HG02840 (cell line): ENCODE measurements around the gene SCTR.
A peak's percentile ranks its signal among the peaks of the same experiment; 100 is the strongest.

ENCODE experiments used
- ATAC-seq: cut with Tn5 transposase; IDR thresholded peaks from one replicate; pipeline ENCODE4 v1.9.1; 2021; ENCODE audit warnings: mild to moderate bottlenecking, moderate library complexity, moderate number of reproducible peaks; ENCODE audit not compliant: unreplicated experiment, low FRiP score

Gene SCTR

DNA sequence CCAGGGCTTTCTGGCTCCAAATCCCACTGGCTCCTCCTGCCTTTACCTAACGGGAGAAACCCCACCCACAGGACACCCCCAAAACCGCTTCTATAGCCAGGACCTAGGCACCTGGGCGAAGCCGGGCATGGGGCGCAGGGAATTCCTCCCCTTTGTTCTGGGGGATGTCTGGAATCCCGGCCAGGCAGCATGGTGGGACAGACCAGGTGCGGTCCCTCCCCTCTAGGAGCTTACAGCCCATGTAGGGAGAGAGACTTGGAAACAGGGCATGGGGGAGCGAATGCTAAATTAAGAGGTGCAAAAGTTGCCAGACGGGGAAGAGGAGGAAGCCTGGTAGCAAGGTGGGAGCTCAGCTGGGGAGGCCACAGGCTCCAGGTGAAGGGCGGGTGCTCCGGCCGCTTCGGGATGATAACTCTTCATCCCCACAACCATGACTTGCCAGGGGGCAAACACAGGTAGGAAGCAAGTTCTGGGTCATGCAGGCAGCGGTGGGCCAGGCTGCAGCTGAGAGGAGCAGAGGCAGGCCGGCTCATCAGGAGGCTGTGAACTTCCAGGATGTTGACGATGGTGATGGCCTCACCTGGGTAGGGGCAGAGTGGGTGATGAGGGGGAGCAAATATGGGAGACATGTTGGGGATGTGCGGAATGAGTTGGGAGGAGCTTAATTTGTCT is 91.3 kb downstream of the SCTR start:
- ATAC-seq = no peak

GRCh38 chr2:119431976-119432850 is 92.1 kb downstream of the SCTR start:
- no peak for ATAC-seq

DNA sequence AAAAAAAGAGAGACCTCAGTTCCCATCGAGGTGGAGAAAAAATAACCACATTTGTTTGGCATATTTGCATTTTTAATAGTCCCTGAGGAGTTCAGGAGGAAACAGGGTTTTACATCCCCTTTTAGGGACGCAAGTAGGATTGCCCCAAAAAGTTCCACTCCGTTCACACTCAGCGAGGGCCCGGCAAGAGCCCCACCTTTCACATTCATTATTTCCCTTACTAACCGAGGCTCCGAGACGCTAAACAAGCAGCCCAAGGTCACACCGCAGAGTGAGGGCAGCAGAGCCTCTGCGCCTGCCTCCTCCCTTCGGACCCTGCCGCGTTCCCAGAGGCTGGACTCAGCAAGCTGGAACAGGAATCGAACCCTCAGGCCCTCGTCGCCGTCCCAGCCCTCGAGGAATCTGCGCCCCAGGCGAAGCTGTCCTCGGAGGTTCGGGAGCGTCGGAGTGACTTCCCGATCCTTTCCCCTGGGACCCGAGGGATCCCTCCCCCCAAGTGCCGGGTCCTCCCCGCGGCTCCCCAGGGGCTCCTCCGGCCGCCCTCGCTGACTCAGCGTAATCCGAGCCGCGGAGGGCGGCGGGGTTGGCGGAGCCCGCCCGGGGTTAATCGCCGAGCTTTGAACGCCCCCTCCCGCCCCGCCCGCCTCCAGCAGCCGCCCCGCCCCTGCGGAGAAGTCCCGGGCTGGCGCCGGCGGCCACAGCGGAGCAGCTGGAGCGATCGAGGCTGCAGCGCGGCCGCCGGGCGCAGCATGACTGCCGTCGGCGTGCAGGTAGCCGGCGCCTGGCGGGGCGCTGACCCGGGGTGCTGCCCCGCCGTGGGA is 92.9 kb downstream of the SCTR start, which contains the start of gene TMEM37:
TSS of gene TMEM37 (plus strand) at position 700 of the 821 bp plus-strand sequence. CDS start at position 750, 50 bp downstream.
- ATAC-seq = peak; percentile 68

- ATAC-seq = no peak
Measured at GRCh38 chr2:119430023-119430498, 94.2 kb downstream of the SCTR start.

GRCh38 chr2:119429225-119429981 is 94.9 kb downstream of the SCTR start:
- no peak for ATAC-seq

DNA sequence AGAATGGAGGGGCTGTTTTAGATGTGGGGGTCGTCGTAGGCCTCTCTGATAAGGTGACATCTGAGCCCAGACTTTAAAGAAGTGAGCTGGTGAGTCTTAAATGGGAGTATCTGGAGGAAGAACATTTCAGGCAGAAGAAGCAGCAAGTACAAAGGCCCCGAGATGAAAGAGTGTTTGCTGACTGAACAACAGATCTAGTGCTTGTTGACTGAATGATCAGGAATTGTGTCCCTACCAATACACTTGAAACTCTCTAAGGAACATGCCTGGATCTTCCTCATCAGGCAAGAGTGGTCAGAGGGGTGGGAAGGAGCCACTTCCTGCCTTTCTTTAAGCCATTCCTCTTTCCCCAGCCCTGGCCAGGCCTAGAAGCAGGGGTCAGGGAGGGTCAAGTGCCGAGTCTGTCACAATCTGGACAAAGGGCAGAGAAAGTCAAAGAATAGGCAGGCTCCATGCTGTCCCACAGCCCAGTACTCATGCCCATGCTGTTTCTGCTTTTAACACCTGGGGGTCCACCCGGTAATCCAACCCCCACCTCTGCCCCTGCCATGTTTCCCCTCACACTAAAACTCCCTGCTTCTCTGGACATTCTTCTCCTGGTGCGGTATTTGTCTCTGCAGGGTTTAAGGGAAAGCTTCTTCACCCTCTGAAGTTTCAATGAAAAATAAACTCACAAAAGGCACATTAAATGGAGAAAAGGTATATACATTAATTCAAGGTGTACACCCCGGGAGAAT is 95.6 kb downstream of the SCTR start:
- ATAC-seq = no peak

- ATAC-seq = no peak
Measured at GRCh38 chr2:119427756-119428155, 96.5 kb downstream of the SCTR start.

DNA sequence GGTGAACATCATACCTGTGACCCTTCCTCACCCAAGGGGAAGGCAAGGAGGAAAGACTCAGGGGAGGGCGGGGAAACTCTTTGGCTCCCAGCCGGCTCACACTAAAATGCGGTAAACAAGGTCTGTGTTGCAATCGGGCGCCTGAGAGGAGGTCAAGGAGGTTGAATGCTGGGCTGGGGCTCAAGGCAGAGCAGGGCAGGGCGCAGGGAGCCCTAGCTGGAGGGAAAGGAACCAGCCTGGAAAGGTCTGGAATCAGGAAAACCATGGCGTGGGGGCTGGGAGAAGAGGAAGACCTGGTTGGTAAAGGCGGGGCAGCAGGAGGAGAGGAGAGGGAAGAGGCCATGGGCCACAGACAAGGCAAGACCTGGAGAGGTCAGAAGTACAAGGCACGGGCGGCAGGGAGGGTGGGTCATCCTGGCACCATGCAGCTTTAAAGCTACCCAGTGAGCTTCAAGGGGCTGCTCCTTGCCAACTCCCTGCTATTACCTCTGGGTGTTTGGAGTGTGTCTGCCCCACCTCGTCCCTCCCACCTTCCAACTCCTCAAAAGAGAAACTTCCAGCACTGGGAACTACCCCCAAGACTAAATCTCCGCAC is 97.4 kb downstream of the SCTR start:
- ATAC-seq = no peak

DNA sequence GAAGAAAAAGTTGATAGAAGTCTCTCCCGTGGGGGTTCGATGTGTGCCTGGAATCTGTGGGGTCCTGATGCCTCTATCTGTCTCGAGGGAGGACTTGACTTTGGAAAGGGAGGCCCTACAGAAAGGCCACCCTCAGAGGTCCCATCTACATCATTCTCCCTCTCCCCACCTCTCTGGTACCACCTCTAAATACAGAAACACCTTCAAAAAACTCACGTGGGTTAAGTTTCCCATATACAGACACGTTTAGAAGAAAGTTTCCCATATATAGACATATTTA is 97.9 kb downstream of the SCTR start:
- ATAC-seq = no peak

DNA sequence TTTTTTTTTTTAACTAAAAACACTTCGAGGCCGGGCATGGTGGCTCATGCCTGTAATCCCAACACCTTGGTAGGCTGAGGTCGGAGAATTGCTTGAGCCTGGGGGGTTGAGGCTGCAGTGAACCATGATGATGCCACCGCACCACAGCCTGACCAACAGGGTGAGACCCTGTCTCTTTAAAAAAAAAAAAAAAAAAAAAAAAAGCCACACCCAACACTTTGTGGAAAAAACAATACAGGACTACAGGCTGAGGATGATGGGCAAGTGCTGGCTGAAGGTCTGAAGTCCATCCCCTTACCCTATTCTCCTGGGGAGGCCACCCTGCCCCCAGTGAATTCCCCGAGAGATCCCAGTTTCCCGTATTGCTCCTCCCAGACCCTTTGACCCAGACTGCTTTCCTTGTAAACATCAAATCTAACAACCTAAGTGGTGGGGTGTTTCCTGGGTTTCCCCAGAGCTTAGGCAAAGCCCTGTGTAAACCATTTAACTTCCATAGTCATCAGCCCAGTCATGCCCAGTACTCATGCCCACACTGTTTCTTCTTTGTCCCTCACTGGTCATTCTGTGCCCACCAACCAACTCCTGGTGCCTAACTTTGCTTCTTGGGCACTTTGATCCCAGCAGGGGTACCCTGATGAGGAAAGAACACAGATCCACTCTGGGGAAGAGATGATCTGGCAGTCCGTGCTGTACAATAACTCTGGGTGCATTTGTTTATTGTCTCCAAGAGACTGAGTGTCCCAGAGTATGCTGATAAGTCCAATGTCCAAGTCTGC is 98.5 kb downstream of the SCTR start:
- no peak for ATAC-seq

- no peak for ATAC-seq
Measured at GRCh38 chr2:119425119-119425405, 99.2 kb downstream of the SCTR start.

DNA sequence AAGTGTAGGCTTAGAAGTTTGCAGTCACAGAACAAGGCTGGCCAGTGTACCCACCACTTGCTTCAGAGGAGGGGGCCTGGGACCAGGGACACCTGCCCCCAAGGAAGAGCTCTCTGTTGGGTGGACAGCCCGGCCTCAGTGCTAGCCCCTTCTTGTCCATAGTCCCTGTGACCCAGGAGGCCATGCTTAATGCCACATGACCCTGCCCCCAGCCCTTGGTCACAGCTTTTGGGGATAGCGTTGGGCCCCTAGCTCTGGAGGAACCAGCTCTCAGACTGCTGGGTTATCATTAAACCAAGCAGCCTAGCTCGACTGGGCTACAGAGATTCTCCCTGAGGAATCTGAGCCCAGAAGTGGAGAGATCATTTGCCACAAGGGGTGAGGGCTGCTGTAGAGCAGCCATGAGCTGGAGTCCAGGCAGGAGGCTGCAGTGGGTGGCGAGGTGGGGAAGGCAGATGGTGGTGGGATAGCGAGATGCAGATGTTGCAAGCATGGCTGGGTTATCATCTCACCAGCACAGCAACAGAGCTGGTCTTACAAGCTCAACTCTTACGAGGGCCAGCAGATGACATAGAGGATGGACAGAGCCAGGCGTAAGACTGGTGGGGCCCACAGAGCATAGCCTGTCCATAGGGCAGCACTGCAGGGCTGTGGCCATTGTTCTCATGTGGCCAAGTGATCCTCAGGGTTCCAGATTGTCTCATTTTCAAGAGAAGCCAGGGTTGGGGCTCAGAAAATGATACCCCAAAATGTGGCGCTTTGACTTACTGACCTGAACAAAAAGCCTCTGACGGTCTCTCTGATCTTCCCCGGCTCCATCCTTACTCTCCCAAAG is 99.8 kb downstream of the SCTR start:
- no peak for ATAC-seq

GRCh38 chr2:119423811-119424210 is 100.5 kb downstream of the SCTR start:
- no peak for ATAC-seq

DNA sequence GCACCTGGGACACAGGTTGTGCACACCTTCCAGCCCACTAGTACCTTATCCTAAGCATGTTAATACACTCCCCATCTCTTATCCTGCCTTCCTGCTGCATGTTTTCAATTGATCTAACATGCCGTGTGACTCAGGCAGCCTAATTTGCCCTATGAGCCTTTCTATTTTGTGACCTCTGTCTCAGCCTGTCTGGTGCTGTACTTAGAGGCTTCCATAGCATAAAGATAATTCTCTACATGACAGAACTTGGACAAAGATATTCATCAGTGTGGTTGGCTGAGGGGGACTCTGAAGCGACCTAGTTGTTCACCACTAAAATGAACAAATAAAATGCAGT is 101.2 kb downstream of the SCTR start:
- no peak for ATAC-seq

DNA sequence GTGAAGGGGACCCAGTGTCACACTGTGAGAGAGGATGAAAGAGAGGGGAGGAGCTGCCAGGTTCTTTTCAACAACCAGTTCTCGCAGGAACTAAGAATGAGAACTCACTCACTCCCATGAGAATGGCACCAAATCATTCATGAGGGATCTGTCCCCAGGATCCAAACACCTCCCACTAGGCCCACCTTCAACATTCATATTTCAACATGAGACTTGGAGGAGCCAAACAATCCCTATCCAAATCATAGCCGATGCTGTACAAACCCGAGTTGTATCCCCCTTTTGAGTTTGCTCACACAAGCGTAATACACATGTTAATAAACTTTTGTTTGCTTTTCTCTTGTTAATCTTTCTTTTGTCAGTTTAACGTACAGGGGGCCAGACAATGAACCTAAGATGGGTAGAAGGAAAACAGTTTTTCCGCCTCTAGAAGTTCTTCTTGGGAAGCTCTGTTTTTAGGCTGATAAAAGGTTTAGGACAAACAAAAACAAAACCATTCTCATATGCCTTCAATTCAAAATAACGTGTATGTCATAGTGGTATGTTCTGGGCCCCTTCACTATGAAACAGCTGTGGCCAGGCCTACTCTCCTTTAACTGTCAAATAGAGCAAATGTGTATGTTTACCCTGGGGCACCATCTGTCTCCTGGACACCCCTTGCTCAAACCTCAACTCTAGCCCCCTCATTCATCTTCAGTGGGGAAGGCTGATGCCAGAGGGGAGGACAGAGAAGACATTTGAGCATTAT is 101.7 kb downstream of the SCTR start:
- no peak for ATAC-seq

GRCh38 chr2:119421741-119422140 is 102.5 kb downstream of the SCTR start:
- no peak for ATAC-seq

DNA sequence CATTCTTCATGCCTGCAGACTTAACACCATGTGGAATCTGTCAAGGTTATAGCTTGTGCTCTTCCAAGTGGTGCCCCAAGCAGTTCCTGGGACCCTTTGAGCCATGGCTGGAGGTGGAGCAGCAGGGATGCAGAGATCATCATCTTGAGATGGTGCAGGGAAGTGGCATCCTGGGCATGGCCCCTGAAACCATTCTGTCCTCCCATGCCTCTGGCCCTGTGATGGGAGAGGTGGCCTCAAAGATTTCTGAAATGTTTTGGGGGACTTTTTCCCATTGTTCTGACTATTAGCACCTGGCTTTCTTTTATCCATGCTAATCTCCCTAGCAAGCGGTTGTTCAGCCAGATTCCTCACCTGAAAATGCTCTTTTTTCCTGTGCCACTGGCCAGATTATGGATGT is 103.0 kb downstream of the SCTR start:
- ATAC-seq = no peak
